ENCODE results near the gene LMNA.
"Not testable (repeated sequence)": the region's sequence is repeated elsewhere in the genome, so short reads cannot be mapped to it uniquely, and the experiment has no call there.

LMNA gene

GRCh38 chr1:156164125-156164831, 49.8 kb downstream of the LMNA start:
- H3K4me3 ChIP-seq (ENCODE audit: low read depth in 1 of 2, low read length in 2 of 2), result no peak overlapping the region
- peaks cover 7% of the 10 kb centered on the region for H3K4me1 ChIP-seq (ENCODE audit: insufficient read depth, low read length)
- H3K27ac ChIP-seq (ENCODE audit: low read depth, low read length), result no peak overlapping the region
- no peaks in the 10 kb centered on the region for H3K9me3 ChIP-seq (ENCODE audit: low read length)
- H3K27me3 ChIP-seq (ENCODE audit: control insufficient read depth in 1 of 2, insufficient read depth in 2 of 2, low read length in 2 of 2), result no peaks in the 10 kb centered on the region
- H3K9ac ChIP-seq (ENCODE audit: low read length), result no peak overlapping the region
- no peaks in the 10 kb centered on the region for H3K36me3 ChIP-seq (ENCODE audit: insufficient read depth, low read length)

- no peaks in the 10 kb centered on the region for H3K36me3 ChIP-seq (ENCODE audit: insufficient read depth, low read length)
- no peak overlapping the region for H3K9ac ChIP-seq (ENCODE audit: low read length)
- H3K27ac ChIP-seq (ENCODE audit: low read depth, low read length), result no peak overlapping the region
- H3K27me3 ChIP-seq (ENCODE audit: control insufficient read depth in 1 of 2, insufficient read depth in 2 of 2, low read length in 2 of 2), result no peaks in the 10 kb centered on the region
- H3K4me3 ChIP-seq (ENCODE audit: low read depth in 1 of 2, low read length in 2 of 2), result no peak overlapping the region
- no peaks in the 10 kb centered on the region for H3K9me3 ChIP-seq (ENCODE audit: low read length)
- peaks cover 7% of the 10 kb centered on the region for H3K4me1 ChIP-seq (ENCODE audit: insufficient read depth, low read length)
Measured at GRCh38 chr1:156165083-156165482, 50.6 kb downstream of the LMNA start.

- Histone ChIP-seq H3K4me1 (ENCODE audit: insufficient read depth, low read length) (no peaks in the 10 kb centered on the region), H3K27ac (ENCODE audit: low read depth, low read length) (no peak overlapping the region), H3K9ac (ENCODE audit: low read length) (no peak overlapping the region), H3K36me3 (ENCODE audit: insufficient read depth, low read length) (no peaks in the 10 kb centered on the region), H3K4me3 (ENCODE audit: low read depth in 1 of 2, low read length in 2 of 2) (no peak overlapping the region), H3K27me3 (ENCODE audit: control insufficient read depth in 1 of 2, insufficient read depth in 2 of 2, low read length in 2 of 2) (no peaks in the 10 kb centered on the region), H3K9me3 (ENCODE audit: low read length) (no peaks in the 10 kb centered on the region)
Measured at GRCh38 chr1:156167536-156167935, 53.0 kb downstream of the LMNA start.

- Histone ChIP-seq H3K27me3 (ENCODE audit: control insufficient read depth in 1 of 2, insufficient read depth in 2 of 2, low read length in 2 of 2) (no peaks in the 10 kb centered on the region), H3K9ac (ENCODE audit: low read length) (no peak overlapping the region), H3K4me3 (ENCODE audit: low read depth in 1 of 2, low read length in 2 of 2) (no peak overlapping the region), H3K27ac (ENCODE audit: low read depth, low read length) (no peak overlapping the region), H3K9me3 (ENCODE audit: low read length) (no peaks in the 10 kb centered on the region), H3K4me1 (ENCODE audit: insufficient read depth, low read length) (no peaks in the 10 kb centered on the region), H3K36me3 (ENCODE audit: insufficient read depth, low read length) (no peaks in the 10 kb centered on the region)
Measured at GRCh38 chr1:156172696-156173470, 58.4 kb downstream of the LMNA start.

- Histone ChIP-seq H3K27ac (ENCODE audit: low read depth, low read length) (no peak overlapping the region), H3K9me3 (ENCODE audit: low read length) (no peaks in the 10 kb centered on the region), H3K9ac (ENCODE audit: low read length) (no peak overlapping the region), H3K27me3 (ENCODE audit: control insufficient read depth in 1 of 2, insufficient read depth in 2 of 2, low read length in 2 of 2) (no peaks in the 10 kb centered on the region), H3K4me3 (ENCODE audit: low read depth in 1 of 2, low read length in 2 of 2) (no peak overlapping the region), H3K36me3 (ENCODE audit: insufficient read depth, low read length) (no peaks in the 10 kb centered on the region), H3K4me1 (ENCODE audit: insufficient read depth, low read length) (no peaks in the 10 kb centered on the region)
Measured at GRCh38 chr1:156176610-156177210, 62.2 kb downstream of the LMNA start.

- H3K4me1 ChIP-seq (ENCODE audit: insufficient read depth, low read length), result no peaks in the 10 kb centered on the region
- no peaks in the 10 kb centered on the region for H3K9me3 ChIP-seq (ENCODE audit: low read length)
- no peak overlapping the region for H3K27ac ChIP-seq (ENCODE audit: low read depth, low read length)
- no peaks in the 10 kb centered on the region for H3K27me3 ChIP-seq (ENCODE audit: control insufficient read depth in 1 of 2, insufficient read depth in 2 of 2, low read length in 2 of 2)
- H3K9ac ChIP-seq (ENCODE audit: low read length), result no peak overlapping the region
- H3K36me3 ChIP-seq (ENCODE audit: insufficient read depth, low read length), result no peaks in the 10 kb centered on the region
- no peak overlapping the region for H3K4me3 ChIP-seq (ENCODE audit: low read depth in 1 of 2, low read length in 2 of 2)
Measured at GRCh38 chr1:156177919-156178654, 63.6 kb downstream of the LMNA start.

- no peaks in the 10 kb centered on the region for H3K9me3 ChIP-seq (ENCODE audit: low read length)
- H3K4me3 ChIP-seq (ENCODE audit: low read depth in 1 of 2, low read length in 2 of 2), result no peak overlapping the region
Measured at GRCh38 chr1:156180471-156180870, 66.0 kb downstream of the LMNA start.

GRCh38 chr1:156181391-156181924, 66.9 kb downstream of the LMNA start:
- not testable (repeated sequence) for H3K27ac ChIP-seq (ENCODE audit: low read depth, low read length); H3K36me3 ChIP-seq (ENCODE audit: insufficient read depth, low read length); H3K27me3 ChIP-seq (ENCODE audit: control insufficient read depth in 1 of 2, insufficient read depth in 2 of 2, low read length in 2 of 2); H3K9me3 ChIP-seq (ENCODE audit: low read length); H3K4me1 ChIP-seq (ENCODE audit: insufficient read depth, low read length); H3K9ac ChIP-seq (ENCODE audit: low read length); H3K4me3 ChIP-seq (ENCODE audit: low read depth in 1 of 2, low read length in 2 of 2)

More at GRCh38 chr1:156180471-156180870, 66.0 kb downstream of the LMNA start:
- H3K27ac ChIP-seq (ENCODE audit: low read depth, low read length), result no peak overlapping the region
- H3K4me1 ChIP-seq (ENCODE audit: insufficient read depth, low read length), result no peaks in the 10 kb centered on the region
- no peaks in the 10 kb centered on the region for H3K36me3 ChIP-seq (ENCODE audit: insufficient read depth, low read length)
- H3K9ac ChIP-seq (ENCODE audit: low read length), result no peak overlapping the region
- H3K27me3 ChIP-seq (ENCODE audit: control insufficient read depth in 1 of 2, insufficient read depth in 2 of 2, low read length in 2 of 2), result no peaks in the 10 kb centered on the region

GRCh38 chr1:156182010-156182779, 67.7 kb downstream of the LMNA start:
- not testable (repeated sequence) for H3K36me3 ChIP-seq (ENCODE audit: insufficient read depth, low read length); H3K27ac ChIP-seq (ENCODE audit: low read depth, low read length); H3K27me3 ChIP-seq (ENCODE audit: control insufficient read depth in 1 of 2, insufficient read depth in 2 of 2, low read length in 2 of 2); H3K9me3 ChIP-seq (ENCODE audit: low read length); H3K4me1 ChIP-seq (ENCODE audit: insufficient read depth, low read length); H3K4me3 ChIP-seq (ENCODE audit: low read depth in 1 of 2, low read length in 2 of 2); H3K9ac ChIP-seq (ENCODE audit: low read length)

GRCh38 chr1:156186347-156187177, 72.1 kb downstream of the LMNA start:
- not testable (repeated sequence) for H3K27me3 ChIP-seq (ENCODE audit: control insufficient read depth in 1 of 2, insufficient read depth in 2 of 2, low read length in 2 of 2); H3K36me3 ChIP-seq (ENCODE audit: insufficient read depth, low read length); H3K9ac ChIP-seq (ENCODE audit: low read length); H3K27ac ChIP-seq (ENCODE audit: low read depth, low read length); H3K9me3 ChIP-seq (ENCODE audit: low read length); H3K4me3 ChIP-seq (ENCODE audit: low read depth in 1 of 2, low read length in 2 of 2); H3K4me1 ChIP-seq (ENCODE audit: insufficient read depth, low read length)

Data from muscle layer of colon (tissue), 2 donors.